Right lobe of liver (tissue), 6 donors: ENCODE data around the gene GJA3. TPM values are rescaled to one million over a fixed set of nuclear protein-coding genes. Genes with fewer than 3 reads are reported as not detected.

Experiments used
- ATAC-seq, 4 donors: fragments of 200-7000 bp; cut with Tn5 transposase; one replicate each; pipeline ENCODE4 v1.9.1; 2020; ENCODE audit warnings: mild to moderate bottlenecking in 4 of 4, moderate library complexity in 4 of 4
- DNase-seq, 3 donors: peaks; one replicate each; pipeline ENCODE4 v3.0.0-alpha.2; 2020
- H3K27ac ChIP-seq, 3 donors: fragments of 200-600 bp; one replicate each; pipeline ENCODE4 v1.8.0; 2022
- H3K27me3 ChIP-seq, 2 donors: fragments of 200-600 bp; one replicate each; pipeline ENCODE4 v1.8.0; 2022
- H3K36me3 ChIP-seq, 4 donors: fragments of 200-600 bp; sonication (generic) in 1 of 4; one replicate each; pipeline versions ENCODE4 v1.5.1 to v1.8.0; 2017 to 2022; ENCODE audit warnings: control low read depth in 1 of 4
- H3K4me1 ChIP-seq, 4 donors: fragments of 200-600 bp; sonication (generic) in 1 of 4; one replicate each; pipeline versions ENCODE4 v1.5.1 to v1.8.0; 2017 to 2022; ENCODE audit warnings: control low read depth in 1 of 4
- H3K4me3 ChIP-seq, 3 donors: fragments of 200-600 bp; one replicate each; pipeline ENCODE4 v1.8.0; 2022
- H3K9me3 ChIP-seq, 4 donors: fragments of 200-600 bp; sonication (generic) in 1 of 4; one replicate each; pipeline versions ENCODE4 v1.5.1 to v1.8.0; 2017 to 2022; ENCODE audit warnings: control low read depth in 1 of 4
- CTCF ChIP-seq, 4 donors: fragments of 200-600 bp in 3 of 4; fragments of 450-650 bp in 1 of 4; IDR thresholded peaks; one replicate each; pipeline versions ENCODE4 v1.5.1 to v1.8.0; 2016 to 2022; ENCODE audit warnings: antibody characterized with exemption in 4 of 4, mild to moderate bottlenecking in 2 of 4
- POLR2A ChIP-seq: fragments of 450-650 bp; IDR thresholded peaks from one replicate; pipeline ENCODE4 v1.6.1; 2017; ENCODE audit warnings: antibody characterized with exemption, mild to moderate bottlenecking
- WGBS: methylation state at CpG from one replicate; pipeline ENCODE4 v1.1.6; 2018; ENCODE audit warnings: low coverage, low lambda C conversion rate; ENCODE audit not compliant: insufficient coverage; ENCODE audit errors: missing lambda C conversion rate; 5-methylcytosine and 5-hydroxymethylcytosine counted together
- intact Hi-C, 2 donors: fragments of 100-400 bp; cut with DNase I; formaldehyde crosslinking; loops; one replicate each; pipeline versions ENCODE4 v1.11.2 to v1.14.1; 2022
- total RNA-seq, 6 experiments: library from RNA; depleted of rRNA in 2 of 6; stranded (reverse); fragments of >200 nt in 2 of 6; fragmentation: NEBNext Ultra II Directional in 3 of 6; extraction: Animal tissue kit (Norgen Biotek cat#: 25700) in 3 of 6; gene quantifications; one replicate each; pipeline versions ENCODE4 v1.1.0 to v1.2.4, GENCODE V29; 2016 to 2023
- donor health status: DM: no; HTN: yes; CAD: no.
- donor health status: DM: no; HTN: no; CAD: no.
- donor health status: DM: no; HTN: no; CAD: no.
- donor health status: DM: no; HTN: yes; CAD: no.
- donor health status: DM: no; HTN: yes; CAD: no.

The GJA3 gene
- total RNA-seq, 6 experiments from 2014 or later = 0.11 TPM; not detected in 5

DNA sequence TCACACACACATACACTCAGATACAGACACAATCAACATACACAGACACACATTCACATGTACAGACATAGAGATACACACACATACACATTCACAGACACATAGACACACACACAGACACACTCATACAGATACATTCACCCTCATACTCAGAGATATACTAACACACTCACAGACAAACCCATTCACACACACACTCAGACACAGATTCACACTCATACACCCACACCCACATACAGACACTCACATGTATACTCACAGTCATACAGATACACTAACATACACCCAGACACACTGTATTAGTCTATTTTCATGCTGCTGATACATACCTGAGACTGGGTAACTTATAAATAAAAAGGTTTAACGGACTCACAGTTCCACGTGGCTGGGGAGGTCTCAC is 30.8 kb downstream of the GJA3 start:
- H3K36me3 ChIP-seq = no peaks in the 10 kb centered on the region
- 69% methylated on average over 2 of the region's 2 CpGs for WGBS
- H3K4me3 ChIP-seq = no peak overlapping the region
- TF ChIP-seq POLR2A (no peak), CTCF (IDR thresholded peaks at IDR 0.05) (no peak)
- peaks cover 0 to 8% (median 3%) of the 10 kb centered on the region in 4 donors for H3K4me1 ChIP-seq
- ATAC-seq (no peak), DNase-seq (no peak)
- intact Hi-C loops = no loop called here
- H3K27ac ChIP-seq = no peak overlapping the region
- no peaks in the 10 kb centered on the region for H3K9me3 ChIP-seq
- H3K27me3 ChIP-seq = no peaks in the 10 kb centered on the region

GRCh38 chr13:20129076-20129475 is 31.8 kb downstream of the GJA3 start:
- no peaks in the 10 kb centered on the region for H3K36me3 ChIP-seq
- no peaks in the 10 kb centered on the region for H3K9me3 ChIP-seq
- TF ChIP-seq POLR2A (no peak), CTCF (IDR thresholded peaks at IDR 0.05) (no peak)
- 65% methylated on average over 17 of the region's 18 CpGs for WGBS
- H3K4me1 ChIP-seq = peaks cover 0 to 8% (median 3%) of the 10 kb centered on the region in 4 donors
- no peak for ATAC-seq
- peak overlapping the region; percentile 50 to 77 (median 68) for H3K4me3 ChIP-seq
- intact Hi-C loops = no loop called here
- DNase-seq = peak in 1 of 3 donors; percentile 26
- no peaks in the 10 kb centered on the region for H3K27me3 ChIP-seq
- no peak overlapping the region for H3K27ac ChIP-seq

- no peaks in the 10 kb centered on the region for H3K9me3 ChIP-seq
- no peaks in the 10 kb centered on the region for H3K36me3 ChIP-seq
- 4% methylated on average over 9 of the region's 28 CpGs for WGBS
- TF ChIP-seq CTCF (IDR thresholded peaks at IDR 0.05) (peak; percentile 37 to 62 (median 56)), POLR2A (no peak)
- peak; percentile 74 to 83 (median 75) for ATAC-seq
- no peaks in the 10 kb centered on the region for H3K27me3 ChIP-seq
- peak overlapping the region; percentile 50 to 77 (median 68) for H3K4me3 ChIP-seq
- peak; percentile 56 to 70 (median 65) for DNase-seq
- peak overlapping the region; percentile 86 to 93 (median 91) for H3K27ac ChIP-seq
- H3K4me1 ChIP-seq = peaks cover 0 to 8% (median 3%) of the 10 kb centered on the region in 4 donors
- intact Hi-C loops = no loop called here
These were observed 32.4 kb downstream of the GJA3 start for GRCh38 chr13:20128459-20128931.

DNA sequence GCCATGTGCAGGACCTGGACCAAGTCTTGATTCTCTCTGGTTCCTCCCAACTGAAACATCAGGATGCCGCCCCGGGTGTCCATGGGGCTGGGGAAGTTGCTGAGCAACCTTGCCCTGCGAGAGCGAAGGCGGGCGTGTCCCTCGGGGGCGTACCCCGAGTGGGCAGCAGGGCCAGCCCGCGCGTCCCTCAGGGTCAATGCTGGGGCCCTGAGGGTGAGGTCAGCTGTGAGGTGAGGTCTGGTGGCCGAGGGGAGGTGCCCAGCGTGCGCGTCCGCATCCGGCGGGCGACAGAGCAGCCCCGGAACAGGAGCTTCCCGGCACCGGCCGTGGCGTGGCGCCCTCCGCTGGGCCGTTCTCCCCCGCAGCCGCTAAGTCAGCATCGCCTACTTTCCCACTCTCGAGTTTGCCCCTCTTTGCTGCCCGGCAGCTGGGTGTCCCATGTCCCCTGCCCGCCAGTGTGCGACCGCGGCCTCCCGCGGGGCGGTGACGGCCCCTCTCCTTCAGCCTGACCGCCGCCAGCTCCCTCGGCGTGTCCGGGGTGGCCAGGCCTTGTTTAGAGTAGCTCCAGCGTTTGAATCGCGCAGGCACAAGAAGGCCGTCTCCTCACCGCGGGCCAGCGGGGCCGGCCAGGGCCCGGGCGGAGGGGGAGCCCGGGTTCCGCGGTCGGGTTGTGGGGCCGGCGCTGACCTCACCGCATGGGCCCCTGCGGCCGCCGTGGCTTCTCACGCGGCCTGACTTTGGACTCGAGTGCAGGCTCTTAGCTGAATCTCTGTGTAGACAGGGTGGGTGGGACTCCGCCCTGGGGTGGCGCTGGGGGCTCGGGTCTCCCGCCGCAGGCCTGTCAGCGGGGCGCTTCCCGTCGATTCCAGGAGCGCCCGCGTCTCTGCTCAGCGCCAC is 33.0 kb downstream of the GJA3 start:
- Histone ChIP-seq H3K36me3 (no peaks in the 10 kb centered on the region), H3K27ac (peak overlapping the region; percentile 86 to 93 (median 91)), H3K4me1 (peaks cover 0 to 8% (median 3%) of the 10 kb centered on the region in 4 donors), H3K9me3 (no peaks in the 10 kb centered on the region), H3K27me3 (no peaks in the 10 kb centered on the region), H3K4me3 (peak overlapping the region; percentile 50 to 77 (median 68))
- TF ChIP-seq POLR2A (peak; percentile 87), CTCF (IDR thresholded peaks at IDR 0.05) (peak; percentile 27 to 56 (median 46))
- DNase-seq (peak; percentile 80 to 82 (median 81)), ATAC-seq (peak; percentile 89 to 92 (median 90))
- intact Hi-C loops = no loop called here
- 0% methylated on average over 36 of the region's 82 CpGs for WGBS
